T-cell (primary cell): ENCODE measurements around the gene KLHL35. TPM values are rescaled to one million over a fixed set of nuclear protein-coding genes. Genes with fewer than 3 reads are reported as not detected.
"Not testable (repeated sequence)": the region's sequence is repeated elsewhere in the genome, so short reads cannot be mapped to it uniquely, and the experiment has no call there.

Experiments
- ATAC-seq, 4 experiments: fragments of 200-7000 bp in 3 of 4; fragments of 150-1000 bp in 1 of 4; cut with Tn5 transposase; replicated peaks in 1 of 4; 1 replicate in 3 of 4; 2 replicates in 1 of 4; pipeline ENCODE4 v1.10.0; 2021; ENCODE audit warnings: moderate library complexity in 3 of 4, mild to moderate bottlenecking in 2 of 4, moderate number of reproducible peaks in 1 of 4
- CTCF ChIA-PET, 2 donors: fragments of 300-600 bp; sonication (Branson Sonifier 250); formaldehyde crosslinking; loops; one replicate each; lab custom pipeline; 2022; ENCODE audit warnings: antibody characterized with exemption in 2 of 2; lab: Charles Lee
- POLR2A ChIA-PET, 2 donors: fragments of 300-600 bp; sonication (Branson Sonifier 250); formaldehyde crosslinking; loops; one replicate each; lab custom pipeline; 2022; ENCODE audit warnings: antibody characterized with exemption in 2 of 2; lab: Charles Lee
- DNase-seq, 35 experiments: peaks; one replicate each; pipeline versions ENCODE4 v3.0.0 to v3.0.0-alpha.2; 2013 to 2023
- H3K27ac ChIP-seq: one replicate; pipeline ENCODE4 v1.5.1; 2013; ENCODE audit warnings: low read length
- H3K27me3 ChIP-seq, 2 experiments: replicated peaks in 1 of 2; 1 replicate in 1 of 2; 2 replicates in 1 of 2; pipeline versions ENCODE4 v1.6.1 to v1.7.0; 2013; ENCODE audit warnings: low read length in 1 of 2, mixed read lengths in 1 of 2; ENCODE audit not compliant: control insufficient read depth in 2 of 2, insufficient read depth in 2 of 2; ENCODE audit errors: extremely low read depth in 1 of 2
- H3K36me3 ChIP-seq, 2 donors: 1 replicate in 1 of 2; 2 replicates in 1 of 2; pipeline versions ENCODE4 v1.6.1 to v1.7.0; 2013; ENCODE audit warnings: low read length in 1 of 2; ENCODE audit not compliant: control insufficient read depth in 2 of 2, insufficient read depth in 1 of 2; ENCODE audit errors: extremely low read depth in 1 of 2
- H3K4me1 ChIP-seq, 2 experiments: 1 replicate in 1 of 2; 2 replicates in 1 of 2; pipeline versions ENCODE4 v1.6.1 to v1.7.0; 2013; ENCODE audit warnings: low read length in 2 of 2, mixed read lengths in 1 of 2; ENCODE audit not compliant: insufficient read depth in 2 of 2, control insufficient read depth in 1 of 2; ENCODE audit errors: extremely low read depth in 1 of 2
- H3K4me3 ChIP-seq, 2 donors: 1 replicate in 1 of 2; 2 replicates in 1 of 2; pipeline versions ENCODE4 v1.5.1 to v1.7.0; 2013; ENCODE audit warnings: mild to moderate bottlenecking in 2 of 2, low read length in 1 of 2, moderate library complexity in 1 of 2; ENCODE audit not compliant: control insufficient read depth in 1 of 2; ENCODE audit errors: extremely low read depth in 1 of 2
- H3K9me3 ChIP-seq: 2 replicates; pipeline ENCODE4 v1.7.0; 2013
- H3K27ac Mint-ChIP-seq, 2 donors: one replicate each; pipeline ENCODE4 v1.8.0; 2020 to 2021; ENCODE audit warnings: mild to moderate bottlenecking in 2 of 2, mixed read lengths in 2 of 2
- H3K27me3 Mint-ChIP-seq, 2 donors: one replicate each; pipeline ENCODE4 v1.8.0; 2021 to 2022; ENCODE audit warnings: mixed read lengths in 2 of 2
- H3K36me3 Mint-ChIP-seq: one replicate; pipeline ENCODE4 v1.8.0; 2021; ENCODE audit warnings: mixed read lengths
- H3K4me1 Mint-ChIP-seq, 3 donors: one replicate each; pipeline ENCODE4 v1.8.0; 2020 to 2022; ENCODE audit warnings: mixed read lengths in 3 of 3, mild to moderate bottlenecking in 1 of 3
- H3K4me3 Mint-ChIP-seq, 3 donors: one replicate each; pipeline ENCODE4 v1.8.0; 2020 to 2022; ENCODE audit warnings: mild to moderate bottlenecking in 3 of 3, mixed read lengths in 3 of 3, moderate library complexity in 3 of 3
- H3K9me3 Mint-ChIP-seq, 3 donors: one replicate each; pipeline ENCODE4 v1.8.0; 2020 to 2022; ENCODE audit warnings: mixed read lengths in 3 of 3
- WGBS: methylation state at CpG from one replicate; pipeline ENCODE4 v1.1.5; 2013; ENCODE audit warnings: missing lambda C conversion rate; ENCODE audit not compliant: insufficient coverage; 5-methylcytosine and 5-hydroxymethylcytosine counted together
- total RNA-seq, 35 experiments: library from RNA in 6 of 35; stranded (reverse) in 6 of 35; fragments of 120-200 nt in 1 of 35; gene quantifications; one replicate each; pipeline versions ENCODE4 v1.2.1 to v1.2.4 and lab custom pipeline; 2013 to 2026

The KLHL35 gene
- total RNA-seq, 5 donors from 2014 or later (not counting 1 experiment from before 2014, with no cell fraction given), result 0.33 to 2.9 (median 1.5) TPM

GRCh38 chr11:75383246-75383645, 49.8 kb downstream of the KLHL35 start:
- Histone ChIP-seq H3K27me3 (peaks cover 0 to 5% of the 10 kb centered on the region in 2 experiments), H3K36me3 (no peaks in the 10 kb centered on the region), H3K4me1 (peaks cover 10 to 25% of the 10 kb centered on the region in 2 experiments), H3K9me3 (no peaks in the 10 kb centered on the region), H3K4me3 (no peak overlapping the region), H3K27ac (peak overlapping the region; percentile 71)
- H3K27ac Mint-ChIP-seq, result peak overlapping the region; percentile 88 to 92
- ChIA-PET CTCF (interaction anchor here (0.6 to 4.4 kb wide), 9 partner anchors 17 to 108 kb away, joined by 3 to 38 read pairs (median 4); no protein-coding TSS in a partner anchor), POLR2A (no interaction called here)
- H3K4me1 Mint-ChIP-seq, result peaks cover 17 to 26% (median 21%) of the 10 kb centered on the region in 3 donors
- no peaks in the 10 kb centered on the region for H3K27me3 Mint-ChIP-seq
- no CpG with 5 or more reads among the region's 3 CpGs for WGBS
- ATAC-seq (peak; percentile 77 to 91 (median 84)), DNase-seq (peak in 34 of 35 experiments; percentile 12 to 64 (median 34))
- H3K9me3 Mint-ChIP-seq, result no peaks in the 10 kb centered on the region
- H3K4me3 Mint-ChIP-seq, result peak overlapping the region in 2 of 3 donors; percentile 32 to 75
- H3K36me3 Mint-ChIP-seq, result no peaks in the 10 kb centered on the region

- H3K27me3 Mint-ChIP-seq, result no peaks in the 10 kb centered on the region
- CTCF ChIA-PET, result interaction anchor here (1.5 kb wide), 2 partner anchors 101 to 132 kb away, joined by 3 to 5 read pairs; no protein-coding TSS in a partner anchor
- Histone ChIP-seq H3K36me3 (no peaks in the 10 kb centered on the region), H3K27ac (no peak overlapping the region), H3K4me1 (peaks cover 10 to 25% of the 10 kb centered on the region in 2 experiments), H3K4me3 (no peak overlapping the region), H3K9me3 (no peaks in the 10 kb centered on the region), H3K27me3 (peaks cover 0 to 2% of the 10 kb centered on the region in 2 experiments)
- POLR2A ChIA-PET, result no interaction called here
- ATAC-seq (no peak), DNase-seq (no peak)
- no peak overlapping the region for H3K4me3 Mint-ChIP-seq
- H3K36me3 Mint-ChIP-seq, result no peaks in the 10 kb centered on the region
- no peaks in the 10 kb centered on the region for H3K9me3 Mint-ChIP-seq
- H3K27ac Mint-ChIP-seq, result peak overlapping the region; percentile 1 to 12
- 88% methylated on average over 4 of the region's 7 CpGs for WGBS
- peaks cover 17 to 26% (median 21%) of the 10 kb centered on the region in 3 donors for H3K4me1 Mint-ChIP-seq
Observed at GRCh38 chr11:75380716-75381420, 52.1 kb downstream of the KLHL35 start.

GRCh38 chr11:75380245-75380644, 52.8 kb downstream of the KLHL35 start:
- peaks cover 17 to 26% (median 21%) of the 10 kb centered on the region in 3 donors for H3K4me1 Mint-ChIP-seq
- no peaks in the 10 kb centered on the region for H3K9me3 Mint-ChIP-seq
- Histone ChIP-seq H3K4me3 (no peak overlapping the region), H3K27ac (no peak overlapping the region), H3K36me3 (no peaks in the 10 kb centered on the region), H3K27me3 (peaks cover 0 to 4% of the 10 kb centered on the region in 2 experiments), H3K9me3 (no peaks in the 10 kb centered on the region), H3K4me1 (peaks cover 10 to 25% of the 10 kb centered on the region in 2 experiments)
- ATAC-seq, result no peak
- CTCF ChIA-PET, result interaction anchor here in 1 of 2 donors (0.6 to 1.5 kb wide), 2 partner anchors 51 to 100 kb away, joined by 5 to 11 read pairs; no protein-coding TSS in a partner anchor
- no peaks in the 10 kb centered on the region for H3K27me3 Mint-ChIP-seq
- POLR2A ChIA-PET, result no interaction called here
- no CpG with 5 or more reads among the region's 2 CpGs for WGBS
- H3K36me3 Mint-ChIP-seq, result no peaks in the 10 kb centered on the region
- no peak for DNase-seq
- H3K27ac Mint-ChIP-seq, result no peak overlapping the region
- H3K4me3 Mint-ChIP-seq, result no peak overlapping the region

DNA sequence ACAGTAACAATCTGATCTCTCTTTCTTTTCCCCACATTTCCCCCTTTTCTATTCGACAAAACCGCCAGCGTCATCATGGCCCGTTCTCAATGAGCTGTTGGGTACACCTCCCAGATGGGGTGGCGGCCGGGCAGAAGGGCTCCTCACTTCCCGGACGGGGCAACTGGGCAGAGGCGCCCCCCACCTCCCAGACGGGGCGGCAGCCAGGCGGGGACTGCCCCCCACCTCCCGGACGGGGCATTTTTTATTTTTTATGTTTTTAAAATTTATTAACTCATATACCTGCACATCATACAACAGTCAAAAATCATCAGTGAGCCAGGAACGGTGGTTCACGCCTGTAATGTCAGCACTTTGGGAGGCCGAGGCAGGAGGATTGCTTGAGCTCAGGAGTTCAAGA, 54.2 kb downstream of the KLHL35 start:
- H3K4me1 ChIP-seq, result peaks cover 10 to 16% of the 10 kb centered on the region in 2 experiments
- 96% methylated on average over 7 of the region's 17 CpGs for WGBS
- ATAC-seq, H3K27me3 ChIP-seq, H3K27ac Mint-ChIP-seq, CTCF ChIA-PET, H3K27me3 Mint-ChIP-seq, H3K36me3 ChIP-seq, DNase-seq, H3K9me3 ChIP-seq, H3K9me3 Mint-ChIP-seq, H3K27ac ChIP-seq, H3K36me3 Mint-ChIP-seq, POLR2A ChIA-PET, H3K4me3 Mint-ChIP-seq, H3K4me3 ChIP-seq: not testable (repeated sequence)
- peaks cover 8 to 15% (median 10%) of the 10 kb centered on the region in 3 donors for H3K4me1 Mint-ChIP-seq

- no peaks in the 10 kb centered on the region for H3K9me3 Mint-ChIP-seq
- Histone ChIP-seq H3K4me3 (no peak overlapping the region), H3K27ac (no peak overlapping the region), H3K4me1 (no peaks in the 10 kb centered on the region), H3K36me3 (no peaks in the 10 kb centered on the region), H3K9me3 (no peaks in the 10 kb centered on the region), H3K27me3 (peaks cover 0 to 4% of the 10 kb centered on the region in 2 experiments)
- ATAC-seq (no peak), DNase-seq (no peak)
- 93% methylated on average over 9 of the region's 9 CpGs for WGBS
- peaks cover 0 to 6% (median 3%) of the 10 kb centered on the region in 3 donors for H3K4me1 Mint-ChIP-seq
- CTCF ChIA-PET, result no interaction called here
- H3K27ac Mint-ChIP-seq, result no peak overlapping the region
- POLR2A ChIA-PET, result interaction anchor here in 1 of 2 donors (0.6 kb wide), 1 partner anchor 453 kb away, joined by 3 read pairs; no protein-coding TSS in a partner anchor
- H3K27me3 Mint-ChIP-seq, result no peaks in the 10 kb centered on the region
- no peak overlapping the region for H3K4me3 Mint-ChIP-seq
- no peaks in the 10 kb centered on the region for H3K36me3 Mint-ChIP-seq
Observed at GRCh38 chr11:75376175-75376574, 56.8 kb downstream of the KLHL35 start.

GRCh38 chr11:75375626-75376025, 57.4 kb downstream of the KLHL35 start:
- no peaks in the 10 kb centered on the region for H3K4me1 ChIP-seq
- no peaks in the 10 kb centered on the region for H3K36me3 Mint-ChIP-seq
- H3K27ac Mint-ChIP-seq, result no peak overlapping the region
- no peak overlapping the region for H3K4me3 ChIP-seq
- CTCF ChIA-PET, result interaction anchor here in 1 of 2 donors (0.7 kb wide), 1 partner anchor 60 kb away, joined by 5 read pairs; no protein-coding TSS in a partner anchor
- H3K9me3 ChIP-seq, result no peaks in the 10 kb centered on the region
- peaks cover 0 to 3% (median 1%) of the 10 kb centered on the region in 3 donors for H3K4me1 Mint-ChIP-seq
- H3K27ac ChIP-seq, result no peak overlapping the region
- POLR2A ChIA-PET, result no interaction called here
- ATAC-seq (no peak), DNase-seq (no peak)
- peaks cover 0 to 4% of the 10 kb centered on the region in 2 experiments for H3K27me3 ChIP-seq
- H3K9me3 Mint-ChIP-seq, result no peaks in the 10 kb centered on the region
- H3K4me3 Mint-ChIP-seq, result no peak overlapping the region
- H3K36me3 ChIP-seq, result no peaks in the 10 kb centered on the region
- no peaks in the 10 kb centered on the region for H3K27me3 Mint-ChIP-seq
- WGBS, result 82% methylated on average over 6 of the region's 8 CpGs
